Smooth muscle cell (in vitro differentiated cells): Measurements from ENCODE around the gene ATP11A. TPM values are rescaled to one million over a fixed set of nuclear protein-coding genes. Genes with fewer than 3 reads are reported as not detected.

ENCODE experiments used
- DNase-seq: peaks from one replicate; lab custom pipeline; 2025; ENCODE audit not compliant: unreplicated experiment; lab: John Stamatoyannopoulos, UW
- H2AFZ ChIP-seq: fragments of 200-600 bp; sonication (generic); 2 replicates; pipeline ENCODE4 v1.6.0; 2016; ENCODE audit warnings: antibody characterized with exemption, low read depth, mild to moderate bottlenecking
- H3F3A ChIP-seq: fragments of 200-600 bp; sonication (generic); 2 replicates; pipeline ENCODE4 v1.6.0; 2017; ENCODE audit warnings: antibody characterized with exemption, low read depth
- H3K27ac ChIP-seq: fragments of 200-600 bp; sonication (generic); 2 replicates; pipeline ENCODE4 v1.5.1; 2016; ENCODE audit warnings: low read depth, mild to moderate bottlenecking
- H3K27me3 ChIP-seq: fragments of 200-600 bp; sonication (generic); 2 replicates; pipeline ENCODE4 v1.6.1; 2016; ENCODE audit warnings: low read depth, mild to moderate bottlenecking
- H3K36me3 ChIP-seq: fragments of 200-600 bp; sonication (generic); 2 replicates; pipeline ENCODE4 v1.5.1; 2016; ENCODE audit warnings: low read depth
- H3K4me1 ChIP-seq: fragments of 200-600 bp; sonication (generic); 2 replicates; pipeline ENCODE4 v1.5.1; 2016; ENCODE audit warnings: low read depth
- H3K4me2 ChIP-seq: fragments of 200-600 bp; sonication (generic); 2 replicates; pipeline ENCODE4 v1.6.0; 2016; ENCODE audit warnings: mild to moderate bottlenecking
- H3K4me3 ChIP-seq: fragments of 200-600 bp; sonication (generic); 2 replicates; pipeline ENCODE4 v1.5.1; 2016; ENCODE audit warnings: mild to moderate bottlenecking
- H3K79me2 ChIP-seq: fragments of 200-600 bp; sonication (generic); 2 replicates; pipeline ENCODE4 v1.6.0; 2016; ENCODE audit warnings: low read depth, mild to moderate bottlenecking
- H3K9ac ChIP-seq: fragments of 200-600 bp; sonication (generic); 2 replicates; pipeline ENCODE4 v1.6.0; 2016; ENCODE audit warnings: low read depth
- H3K9me3 ChIP-seq: fragments of 200-600 bp; sonication (generic); replicated peaks from 2 replicates; pipeline ENCODE4 v1.5.1; 2016; ENCODE audit warnings: low read depth
- H4K20me1 ChIP-seq: fragments of 200-600 bp; sonication (generic); 2 replicates; pipeline ENCODE4 v1.6.0; 2016; ENCODE audit warnings: low read depth
- WGBS: methylation state at CpG from one replicate; pipeline ENCODE4 v1.1.7; 2016; ENCODE audit warnings: low lambda C conversion rate; 5-methylcytosine and 5-hydroxymethylcytosine counted together
- polyA plus RNA-seq: library from polyadenylated mRNA; unstranded; fragments of >200 nt; fragmentation: Nextera tagmentation; extraction: Ambion mirVana; gene quantifications from 2 replicates; pipeline ENCODE4 v1.2.1, GENCODE V29; 2016
- total RNA-seq: library from RNA; depleted of rRNA; stranded (reverse); fragments of >200 nt; gene quantifications from 2 replicates; pipeline ENCODE4 v1.2.3, GENCODE V29; 2014
- TF ChIP-seq, protein P1 (sequence below): fragments of 200-600 bp; sonication (generic); IDR thresholded peaks from 2 replicates; pipeline ENCODE4 v1.5.1; 2017; ENCODE audit warnings: borderline replicate concordance, mild to moderate bottlenecking, antibody characterized with exemption; ENCODE audit not compliant: insufficient read depth, poor library complexity, severe bottlenecking

Gene ATP11A
- total and polyA plus RNA-seq, 2 experiments from 2014 or later = 6.5 to 7.5 TPM

DNA sequence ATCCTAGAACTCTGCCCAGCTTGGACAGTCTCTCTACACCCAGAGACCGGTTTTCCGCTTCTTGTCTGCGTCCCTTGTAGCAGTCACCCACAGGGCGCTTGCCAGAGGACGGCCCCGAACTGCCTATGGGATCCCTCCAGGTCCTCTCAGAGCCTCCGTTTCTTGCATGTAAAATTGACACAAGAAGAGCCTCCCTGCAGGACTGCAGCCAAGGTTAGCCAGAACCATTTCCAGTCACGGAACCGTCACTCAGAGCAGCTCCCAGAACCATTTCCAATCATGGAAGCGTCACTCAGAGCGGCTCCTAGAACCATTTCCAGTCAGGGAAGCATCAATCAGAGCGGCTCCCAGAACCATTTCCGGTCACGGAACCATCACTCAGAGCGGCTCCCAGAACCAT, 65.5 kb downstream of the ATP11A start:
- Histone ChIP-seq H3K9ac (no peak overlapping the region), H4K20me1 (peaks cover 4% of the 10 kb centered on the region), H3K9me3 (no peaks in the 10 kb centered on the region), H3K36me3 (no peaks in the 10 kb centered on the region), H3K79me2 (peaks cover 29% of the 10 kb centered on the region), H3K4me2 (no peak overlapping the region), H3K27ac (no peak overlapping the region), H3K4me3 (no peak overlapping the region), H2AFZ (no peak overlapping the region), H3F3A (peaks cover 4% of the 10 kb centered on the region), H3K27me3 (no peaks in the 10 kb centered on the region), H3K4me1 (peaks cover 15% of the 10 kb centered on the region)
- WGBS = 96% methylated on average over 15 of the region's 15 CpGs
- TF ChIP-seq, protein P1, sequence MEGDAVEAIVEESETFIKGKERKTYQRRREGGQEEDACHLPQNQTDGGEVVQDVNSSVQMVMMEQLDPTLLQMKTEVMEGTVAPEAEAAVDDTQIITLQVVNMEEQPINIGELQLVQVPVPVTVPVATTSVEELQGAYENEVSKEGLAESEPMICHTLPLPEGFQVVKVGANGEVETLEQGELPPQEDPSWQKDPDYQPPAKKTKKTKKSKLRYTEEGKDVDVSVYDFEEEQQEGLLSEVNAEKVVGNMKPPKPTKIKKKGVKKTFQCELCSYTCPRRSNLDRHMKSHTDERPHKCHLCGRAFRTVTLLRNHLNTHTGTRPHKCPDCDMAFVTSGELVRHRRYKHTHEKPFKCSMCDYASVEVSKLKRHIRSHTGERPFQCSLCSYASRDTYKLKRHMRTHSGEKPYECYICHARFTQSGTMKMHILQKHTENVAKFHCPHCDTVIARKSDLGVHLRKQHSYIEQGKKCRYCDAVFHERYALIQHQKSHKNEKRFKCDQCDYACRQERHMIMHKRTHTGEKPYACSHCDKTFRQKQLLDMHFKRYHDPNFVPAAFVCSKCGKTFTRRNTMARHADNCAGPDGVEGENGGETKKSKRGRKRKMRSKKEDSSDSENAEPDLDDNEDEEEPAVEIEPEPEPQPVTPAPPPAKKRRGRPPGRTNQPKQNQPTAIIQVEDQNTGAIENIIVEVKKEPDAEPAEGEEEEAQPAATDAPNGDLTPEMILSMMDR = no peak
- no peak for DNase-seq

DNA sequence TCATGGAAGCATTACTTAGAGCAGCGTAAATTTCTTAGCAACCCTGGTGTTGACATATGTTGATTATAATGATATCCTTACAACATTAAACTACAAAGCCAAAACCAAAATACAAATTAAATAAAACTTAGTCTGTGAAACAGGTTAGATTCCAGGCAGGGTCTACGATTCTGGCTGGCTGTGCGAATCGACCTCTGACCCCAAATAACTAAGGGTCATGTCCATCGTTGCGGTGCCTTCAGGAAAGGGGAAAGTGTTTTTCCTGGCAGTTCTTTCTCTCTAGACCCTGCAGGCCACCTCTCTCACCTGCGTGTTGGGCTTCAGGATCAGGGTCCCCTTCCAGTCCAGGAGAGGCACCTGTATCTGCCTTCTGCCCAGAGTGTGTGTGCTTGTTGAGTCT, 66.2 kb downstream of the ATP11A start:
- Histone ChIP-seq H3K27ac (no peak overlapping the region), H3K27me3 (no peaks in the 10 kb centered on the region), H2AFZ (no peak overlapping the region), H3F3A (peaks cover 4% of the 10 kb centered on the region), H3K9ac (no peak overlapping the region), H3K36me3 (no peaks in the 10 kb centered on the region), H3K4me2 (no peak overlapping the region), H3K9me3 (no peaks in the 10 kb centered on the region), H3K4me3 (no peak overlapping the region), H3K79me2 (peaks cover 26% of the 10 kb centered on the region), H4K20me1 (peaks cover 7% of the 10 kb centered on the region), H3K4me1 (peaks cover 15% of the 10 kb centered on the region)
- no peak for DNase-seq
- TF ChIP-seq, protein P1 = no peak
- 96% methylated on average over 7 of the region's 7 CpGs for WGBS

DNA sequence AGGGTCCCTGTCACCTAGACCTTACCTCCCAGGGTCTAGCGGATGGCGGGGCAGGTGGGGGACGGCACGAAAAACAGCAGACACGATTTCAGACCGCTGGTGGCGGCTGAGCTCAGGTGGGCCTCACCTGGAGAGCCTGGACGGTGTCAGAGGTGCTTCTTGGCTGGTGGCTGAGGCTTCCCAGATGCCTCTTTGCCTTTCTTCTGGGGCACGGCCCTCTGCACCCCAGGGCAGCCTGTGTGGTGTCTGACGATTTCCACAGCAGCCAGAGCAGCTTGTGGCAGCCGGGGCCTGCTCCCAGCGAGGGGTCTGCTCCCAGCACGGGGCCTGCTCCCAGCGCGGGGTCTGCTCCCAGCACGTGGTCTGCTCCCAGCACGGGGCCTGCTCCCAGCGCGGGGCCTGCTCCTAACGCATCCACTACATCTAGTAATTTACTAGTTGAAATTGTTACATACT, 66.7 kb downstream of the ATP11A start:
- Histone ChIP-seq H4K20me1 (peaks cover 7% of the 10 kb centered on the region), H3K27ac (peak overlapping the region; percentile 41), H3K9ac (no peak overlapping the region), H3K4me1 (peaks cover 15% of the 10 kb centered on the region), H3K79me2 (peaks cover 22% of the 10 kb centered on the region), H3K36me3 (no peaks in the 10 kb centered on the region), H3K4me2 (peak overlapping the region; percentile 3), H3F3A (peaks cover 4% of the 10 kb centered on the region), H3K9me3 (no peaks in the 10 kb centered on the region), H2AFZ (peak overlapping the region; percentile 17), H3K4me3 (no peak overlapping the region), H3K27me3 (no peaks in the 10 kb centered on the region)
- TF ChIP-seq, protein P1 = no peak
- no peak for DNase-seq
- 79% methylated on average over 20 of the region's 20 CpGs for WGBS

DNA sequence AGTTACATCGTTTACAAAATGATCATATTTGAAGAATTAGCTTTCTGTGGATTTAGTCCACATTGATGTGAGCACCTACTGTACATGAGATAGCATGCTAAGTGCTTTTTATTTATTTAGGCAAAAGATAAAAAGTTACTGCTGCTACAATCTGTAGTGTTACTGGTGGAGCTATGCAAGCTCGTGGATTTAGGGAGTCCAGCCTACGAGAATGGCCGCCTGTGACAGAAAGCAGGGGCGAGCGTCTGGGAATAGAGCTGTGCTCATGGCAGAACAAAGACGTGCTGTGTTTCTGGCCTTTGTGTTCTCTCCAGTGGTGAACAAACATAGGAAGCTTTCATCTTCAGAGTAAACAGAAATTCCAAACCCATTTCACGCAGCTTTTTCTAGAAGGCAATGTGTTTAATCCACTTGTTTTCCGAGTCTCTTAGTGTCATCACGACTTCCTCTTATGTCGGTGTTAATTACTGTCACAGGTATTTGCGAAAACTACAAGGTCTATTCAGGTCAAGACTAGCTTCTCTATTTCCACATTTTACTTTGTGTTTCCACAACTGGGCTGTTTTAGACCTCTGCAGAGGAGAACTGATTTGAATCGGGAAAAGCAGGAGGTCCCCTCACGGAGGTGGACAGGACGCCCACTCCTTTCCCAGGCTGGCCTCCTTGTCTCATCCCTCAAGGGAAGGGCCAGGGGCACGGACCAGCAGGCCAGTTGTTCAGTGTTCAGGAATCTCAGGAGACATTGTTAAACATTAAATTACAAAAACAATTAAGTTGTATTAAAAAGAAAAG, 67.3 kb downstream of the ATP11A start:
- Histone ChIP-seq H3K4me3 (no peak overlapping the region), H3K4me2 (peak overlapping the region; percentile 3), H3F3A (peaks cover 4% of the 10 kb centered on the region), H3K27ac (peak overlapping the region; percentile 41), H3K4me1 (peaks cover 21% of the 10 kb centered on the region), H3K9me3 (no peaks in the 10 kb centered on the region), H3K79me2 (peaks cover 21% of the 10 kb centered on the region), H3K27me3 (no peaks in the 10 kb centered on the region), H3K9ac (no peak overlapping the region), H2AFZ (peak overlapping the region; percentile 17), H3K36me3 (no peaks in the 10 kb centered on the region), H4K20me1 (peaks cover 12% of the 10 kb centered on the region)
- DNase-seq = no peak
- TF ChIP-seq, protein P1 = no peak
- 45% methylated on average over 16 of the region's 16 CpGs for WGBS
